OCI-LY7 (cell line): ENCODE results near the gene CORO1C. TPM values are rescaled to one million over a fixed set of nuclear protein-coding genes. Genes with fewer than 3 reads are reported as not detected.

Experiments used
- BruUV-seq: library from RNA; stranded (reverse); fragments of 400-500 nt; replicated peaks from 2 replicates; lab custom pipeline; 2021; lab: Mats Ljungman, UMichigan
- CTCF ChIA-PET: fragments of 300-600 bp; sonication (Branson Sonifier 250); formaldehyde crosslinking; loops from one replicate; lab custom pipeline; 2022; ENCODE audit warnings: antibody characterized with exemption; ENCODE audit not compliant: unreplicated experiment; lab: Charles Lee
- POLR2A ChIA-PET: fragments of 300-600 bp; sonication (Branson Sonifier 250); formaldehyde crosslinking; loops from one replicate; lab custom pipeline; 2022; ENCODE audit warnings: antibody characterized with exemption; lab: Charles Lee
- DNase-seq: peaks from one replicate; pipeline ENCODE4 v3.0.0-alpha.2; 2015; ENCODE audit warnings: low spot score
- H2AFZ ChIP-seq: fragments of 200-600 bp; sonication (generic), shearing (Covaris generic); 2 replicates; pipeline ENCODE4 v1.6.1; 2014; ENCODE audit warnings: mild to moderate bottlenecking, antibody characterized with exemption, low read length, moderate library complexity
- H3K27ac ChIP-seq: fragments of 200-600 bp; sonication (generic); 2 replicates; pipeline ENCODE4 v1.5.1; 2014; ENCODE audit warnings: mixed run types, low read depth, mild to moderate bottlenecking, moderate library complexity, low read length, inconsistent platforms; ENCODE audit not compliant: poor library complexity, severe bottlenecking
- H3K36me3 ChIP-seq: fragments of 200-600 bp; sonication (generic); 2 replicates; pipeline ENCODE4 v1.6.1; 2014; ENCODE audit warnings: mild to moderate bottlenecking, antibody characterized with exemption, low read length, moderate library complexity, mixed read lengths; ENCODE audit not compliant: insufficient read depth
- H3K4me1 ChIP-seq: fragments of 200-600 bp; sonication (generic); 2 replicates; pipeline ENCODE4 v1.5.1; 2014; ENCODE audit warnings: mild to moderate bottlenecking, low read length; ENCODE audit not compliant: insufficient read depth, poor library complexity, severe bottlenecking
- H3K4me2 ChIP-seq: fragments of 200-600 bp; sonication (generic); 2 replicates; pipeline ENCODE4 v1.6.1; 2014; ENCODE audit warnings: mild to moderate bottlenecking, low read length
- H3K4me3 ChIP-seq: fragments of 200-600 bp; sonication (generic); 2 replicates; pipeline ENCODE4 v1.5.1; 2014; ENCODE audit warnings: mild to moderate bottlenecking, low read depth, low read length; ENCODE audit not compliant: poor library complexity, severe bottlenecking
- H3K79me2 ChIP-seq: fragments of 200-600 bp; sonication (generic); 2 replicates; pipeline ENCODE4 v1.6.1; 2016; ENCODE audit warnings: low read depth, mild to moderate bottlenecking, low read length, moderate library complexity, mixed read lengths; ENCODE audit not compliant: insufficient read depth
- H3K9me2 ChIP-seq: fragments of 200-600 bp; sonication (generic); 2 replicates; pipeline ENCODE4 v1.6.1; 2016; ENCODE audit warnings: mild to moderate bottlenecking, low read length, mixed read lengths; ENCODE audit not compliant: insufficient read depth
- H3K9me3 ChIP-seq: fragments of 200-600 bp; sonication (generic); 2 replicates; pipeline ENCODE4 v1.6.1; 2014; ENCODE audit warnings: mild to moderate bottlenecking, mixed run types, low read length, mixed read lengths
- H4K20me1 ChIP-seq: fragments of 200-600 bp; sonication (generic); 2 replicates; pipeline ENCODE4 v1.6.1; 2014; ENCODE audit warnings: mild to moderate bottlenecking, antibody characterized with exemption, low read length, moderate library complexity, mixed read lengths; ENCODE audit not compliant: insufficient read depth
- CTCF ChIP-seq: fragments of 200-600 bp; sonication (generic); conservative IDR thresholded peaks from 2 replicates; pipeline ENCODE4 v1.5.1; 2014; ENCODE audit warnings: mild to moderate bottlenecking, antibody characterized with exemption, low read length, moderate library complexity, mixed read lengths
- EZH2phosphoT487 ChIP-seq: fragments of 200-600 bp; sonication (generic); IDR thresholded peaks from 2 replicates; pipeline ENCODE4 v1.6.1; 2018; ENCODE audit warnings: low read depth, borderline replicate concordance, mild to moderate bottlenecking, mixed run types, antibody characterized with exemption, low read length, moderate library complexity, mixed read lengths
- intact Hi-C: fragments of 100-400 bp; cut with micrococcal nuclease; formaldehyde crosslinking; loops from one replicate; pipeline ENCODE4 v1.10.0; 2022; ENCODE audit not compliant: unreplicated experiment
- total RNA-seq, 2 experiments: library from RNA; depleted of rRNA in 1 of 2; stranded (reverse); fragments of >200 nt in 1 of 2; shearing (Covaris generic) in 1 of 2; gene quantifications; 2 replicates each; pipeline ENCODE4 v1.2.3, GENCODE V29; 2014 to 2022

Gene CORO1C
- total RNA-seq, 2 experiments from 2014 or later, result 74.7 to 148 TPM

DNA sequence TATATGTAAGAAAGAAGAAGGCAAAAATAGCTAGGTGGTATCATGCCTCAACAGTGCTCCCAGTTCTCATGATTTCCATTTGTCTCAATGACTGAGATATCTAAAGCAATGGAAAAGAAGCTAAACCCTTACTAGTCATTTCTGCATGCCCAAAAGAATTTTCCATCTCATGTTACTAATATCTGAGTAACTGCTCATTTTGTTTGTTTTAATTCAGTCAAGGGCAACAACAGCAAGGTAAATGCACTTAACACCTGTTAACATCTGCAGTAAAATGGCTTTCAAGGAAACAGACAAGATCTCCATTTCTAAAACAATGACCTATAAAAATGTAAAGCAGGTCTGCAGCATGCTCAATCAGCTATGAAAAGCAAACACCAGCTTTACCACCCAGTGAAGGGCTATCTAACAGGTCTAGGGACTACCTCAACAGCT, 78.2 kb downstream of the CORO1C start:
- intact Hi-C loops, result no loop called here
- Histone ChIP-seq H3K4me2 (peak overlapping the region; percentile 66), H3K36me3 (peaks cover 68% of the 10 kb centered on the region), H3K4me3 (peak overlapping the region; percentile 37), H3K27ac (peak overlapping the region; percentile 88), H2AFZ (no peak overlapping the region), H3K4me1 (peaks cover 55% of the 10 kb centered on the region), H3K9me3 (no peaks in the 10 kb centered on the region), H3K9me2 (no peaks in the 10 kb centered on the region), H4K20me1 (no peaks in the 10 kb centered on the region), H3K79me2 (peaks cover 4% of the 10 kb centered on the region; the same call in 1 of the 2 replicates)
- ChIA-PET CTCF (interaction anchor here (0.9 to 1.1 kb wide), 3 partner anchors 11 to 87 kb away, joined by 3 to 6 read pairs (median 3); no protein-coding TSS in a partner anchor), POLR2A (interaction anchor here (0.6 to 6.9 kb wide), 11 partner anchors 8 to 1859 kb away, joined by 3 to 174 read pairs (median 4); partner anchors contain the start of gene SELPLG)
- TF ChIP-seq EZH2phosphoT487, result no peak
- no peak for TF ChIP-seq CTCF
- no TSS peak for BruUV-seq
- peak; percentile 86 for DNase-seq

GRCh38 chr12:108650083-108650482, 81.2 kb downstream of the CORO1C start:
- H3K27ac ChIP-seq, result no peak overlapping the region
- peaks cover 4% of the 10 kb centered on the region; the same call in 1 of the 2 replicates for H3K79me2 ChIP-seq
- H4K20me1 ChIP-seq, result no peaks in the 10 kb centered on the region
- no peak for DNase-seq
- BruUV-seq, result no TSS peak
- H3K4me2 ChIP-seq, result no peak overlapping the region
- no peaks in the 10 kb centered on the region for H3K9me3 ChIP-seq
- no peak overlapping the region for H3K4me3 ChIP-seq
- H3K9me2 ChIP-seq, result no peaks in the 10 kb centered on the region
- POLR2A ChIA-PET, result interaction anchor here (0.6 to 6.9 kb wide), 3 partner anchors 12 to 91 kb away, joined by 5 to 174 read pairs (median 20); partner anchors contain the start of gene SELPLG
- TF ChIP-seq EZH2phosphoT487 (no peak), CTCF (no peak)
- CTCF ChIA-PET, result no interaction called here
- H3K36me3 ChIP-seq, result peaks cover 77% of the 10 kb centered on the region
- no peak overlapping the region for H2AFZ ChIP-seq
- H3K4me1 ChIP-seq, result peaks cover 82% of the 10 kb centered on the region
- intact Hi-C loops, result no loop called here

- Histone ChIP-seq H3K27ac (no peak overlapping the region), H3K9me2 (no peaks in the 10 kb centered on the region), H3K4me1 (peaks cover 82% of the 10 kb centered on the region), H4K20me1 (no peaks in the 10 kb centered on the region), H3K4me2 (no peak overlapping the region), H3K9me3 (no peaks in the 10 kb centered on the region), H3K4me3 (no peak overlapping the region), H2AFZ (no peak overlapping the region), H3K36me3 (peaks cover 77% of the 10 kb centered on the region), H3K79me2 (peaks cover 4% of the 10 kb centered on the region; the same call in 1 of the 2 replicates)
- DNase-seq, result no peak
- ChIA-PET POLR2A (interaction anchor here (0.6 to 6.9 kb wide), 3 partner anchors 12 to 91 kb away, joined by 5 to 174 read pairs (median 20); partner anchors contain the start of gene SELPLG), CTCF (no interaction called here)
- TF ChIP-seq CTCF (no peak), EZH2phosphoT487 (no peak)
- intact Hi-C loops, result no loop called here
- TSS peak; percentile 1 for BruUV-seq
Measured at GRCh38 chr12:108649669-108650068, 81.6 kb downstream of the CORO1C start.
